HEK293 (cell line): ENCODE results near the gene MUC13.

Experiments used
- CTCF ChIA-PET: fragments of 350-600 bp; formaldehyde crosslinking; extraction: SDS; loops from one replicate; lab custom pipeline; 2021; ENCODE audit warnings: antibody characterized with exemption; lab: Yijun Ruan, JAX
- POLR2A ChIA-PET: fragments of 300-600 bp; formaldehyde crosslinking; extraction: SDS; loops from one replicate; lab custom pipeline; 2020; ENCODE audit warnings: antibody characterized with exemption, inconsistent platforms; lab: Yijun Ruan, JAX
- H3K27ac ChIP-seq: fragments of 200-500 bp; sonication (Bioruptor generic); 2 replicates; pipeline ENCODE4 v1.5.1; 2014; ENCODE audit warnings: low read depth, low read length, control low read depth, inconsistent platforms; ENCODE audit errors: extremely low read depth
- H3K36me3 ChIP-seq, 2 experiments: fragments of 200-500 bp in 1 of 2; sonication (Bioruptor generic) in 1 of 2; 1 replicate in 1 of 2; 2 replicates in 1 of 2; pipeline ENCODE4 v1.5.1; 2014 to 2017; ENCODE audit warnings: inconsistent platforms in 2 of 2, low read length in 2 of 2; ENCODE audit not compliant: control insufficient read depth in 2 of 2, insufficient read depth in 1 of 2
- H3K4me1 ChIP-seq: fragments of 200-500 bp; sonication (Bioruptor generic); 2 replicates; pipeline ENCODE4 v1.5.1; 2014; ENCODE audit warnings: mild to moderate bottlenecking, low read length, inconsistent platforms; ENCODE audit not compliant: control insufficient read depth, insufficient read depth
- H3K4me3 ChIP-seq: 2 replicates; pipeline ENCODE4 v1.5.1; 2011; ENCODE audit warnings: low read depth, mild to moderate bottlenecking, control low read depth, low read length, moderate library complexity
- H3K9me3 ChIP-seq: fragments of 200-500 bp; sonication (Bioruptor generic); 2 replicates; pipeline ENCODE4 v1.5.1; 2014; ENCODE audit warnings: low read depth, low read length, inconsistent platforms; ENCODE audit not compliant: control insufficient read depth, insufficient read depth
- KLF1 ChIP-seq: fragments of 450-650 bp; formaldehyde crosslinking; IDR thresholded peaks from 2 replicates; pipeline ENCODE4 v1.5.1; 2016; ENCODE audit warnings: missing biosample characterization, missing genetic modification characterization
- MZF1 ChIP-seq: fragments of 450-650 bp; formaldehyde crosslinking; IDR thresholded peaks from 2 replicates; pipeline ENCODE4 v1.5.1; 2017; ENCODE audit warnings: missing biosample characterization, missing genetic modification characterization, borderline replicate concordance
- PRDM1 ChIP-seq: fragments of 450-650 bp; formaldehyde crosslinking; IDR thresholded peaks from 2 replicates; pipeline ENCODE4; 2016; ENCODE audit warnings: missing biosample characterization, missing genetic modification characterization
- RBAK ChIP-seq: fragments of 450-650 bp; formaldehyde crosslinking; IDR thresholded peaks from 2 replicates; pipeline ENCODE4 v1.5.1; 2016; ENCODE audit warnings: missing biosample characterization, missing genetic modification characterization
- SP2 ChIP-seq: fragments of 450-650 bp; formaldehyde crosslinking; IDR thresholded peaks from 2 replicates; pipeline ENCODE4 v1.5.1; 2016; ENCODE audit warnings: missing biosample characterization, missing genetic modification characterization
- TRIM28 ChIP-seq: IDR thresholded peaks from 2 replicates; pipeline ENCODE4 v1.6.1; 2011; ENCODE audit warnings: low read length, control low read depth, borderline replicate concordance
- YY2 ChIP-seq: fragments of 450-650 bp; formaldehyde crosslinking; IDR thresholded peaks from 2 replicates; pipeline ENCODE4 v1.5.1; 2016; ENCODE audit warnings: missing biosample characterization, missing genetic modification characterization
- ZBTB7A ChIP-seq: fragments of 450-650 bp; formaldehyde crosslinking; IDR thresholded peaks from 2 replicates; pipeline ENCODE4 v1.5.1; 2016; ENCODE audit warnings: low read depth, missing biosample characterization, missing genetic modification characterization
- ZNF112 ChIP-seq: fragments of 450-650 bp; formaldehyde crosslinking; IDR thresholded peaks from 2 replicates; pipeline ENCODE4 v1.5.0; 2017; ENCODE audit warnings: missing biosample characterization, missing genetic modification characterization
- ZNF132 ChIP-seq: fragments of 450-650 bp; formaldehyde crosslinking; IDR thresholded peaks from 2 replicates; pipeline ENCODE4 v1.5.1; 2017; ENCODE audit warnings: missing biosample characterization, missing genetic modification characterization, borderline replicate concordance
- ZNF341 ChIP-seq: fragments of 450-650 bp; formaldehyde crosslinking; IDR thresholded peaks from 2 replicates; pipeline ENCODE4; 2016; ENCODE audit warnings: low read depth, missing biosample characterization, missing genetic modification characterization
- ZNF48 ChIP-seq: fragments of 450-650 bp; formaldehyde crosslinking; IDR thresholded peaks from 2 replicates; pipeline ENCODE4 v1.5.1; 2016; ENCODE audit warnings: missing biosample characterization, missing genetic modification characterization
- ZNF488 ChIP-seq: fragments of 450-650 bp; formaldehyde crosslinking; IDR thresholded peaks from 2 replicates; pipeline ENCODE4 v1.5.1; 2016; ENCODE audit warnings: missing biosample characterization, missing genetic modification characterization
- ZNF596 ChIP-seq: fragments of 450-650 bp; IDR thresholded peaks from 2 replicates; pipeline ENCODE4 v1.5.0; 2018; ENCODE audit warnings: missing biosample characterization, mild to moderate bottlenecking, missing genetic modification characterization, moderate library complexity
- ZNF610 ChIP-seq: fragments of 450-650 bp; formaldehyde crosslinking; IDR thresholded peaks from 2 replicates; pipeline ENCODE4 v1.5.1; 2016; ENCODE audit warnings: missing biosample characterization, missing genetic modification characterization, borderline replicate concordance
- ZNF621 ChIP-seq: fragments of 450-650 bp; formaldehyde crosslinking; IDR thresholded peaks from 2 replicates; pipeline ENCODE4 v1.5.1; 2017; ENCODE audit warnings: missing biosample characterization, missing genetic modification characterization
- ZNF654 ChIP-seq: fragments of 450-650 bp; formaldehyde crosslinking; IDR thresholded peaks from 2 replicates; pipeline ENCODE4 v1.5.1; 2016; ENCODE audit warnings: low read depth, missing biosample characterization, missing genetic modification characterization
- ZNF660 ChIP-seq: fragments of 450-650 bp; IDR thresholded peaks from 2 replicates; pipeline ENCODE4 v1.5.1; 2018; ENCODE audit warnings: missing biosample characterization, mild to moderate bottlenecking, missing genetic modification characterization
- ZNF785 ChIP-seq: fragments of 450-650 bp; formaldehyde crosslinking; IDR thresholded peaks from 2 replicates; pipeline ENCODE4 v1.5.1; 2016; ENCODE audit warnings: missing biosample characterization, missing genetic modification characterization
- ZNF792 ChIP-seq: fragments of 450-650 bp; formaldehyde crosslinking; IDR thresholded peaks from 2 replicates; pipeline ENCODE4 v1.5.1; 2016; ENCODE audit warnings: missing biosample characterization, missing genetic modification characterization
- TF ChIP-seq, protein P1 (sequence below): sonication (generic); formaldehyde crosslinking; IDR thresholded peaks from 2 replicates; pipeline ENCODE4 v1.8.1; 2022; ENCODE audit warnings: mild to moderate bottlenecking, moderate library complexity, missing genetic modification reagents
- TF ChIP-seq, protein P2 (sequence below): fragments of 450-650 bp; formaldehyde crosslinking; IDR thresholded peaks from 2 replicates; pipeline ENCODE4 v1.5.1; 2016; ENCODE audit warnings: missing biosample characterization, missing genetic modification characterization
- TF ChIP-seq, protein P3 (sequence below): fragments of 450-650 bp; formaldehyde crosslinking; IDR thresholded peaks from 2 replicates; pipeline ENCODE4 v1.5.1; 2016; ENCODE audit warnings: missing biosample characterization, missing genetic modification characterization
- TF ChIP-seq, protein P4 (sequence below): fragments of 450-650 bp; formaldehyde crosslinking; IDR thresholded peaks from 2 replicates; pipeline ENCODE4 v1.5.1; 2016; ENCODE audit warnings: missing biosample characterization, missing genetic modification characterization
- TF ChIP-seq, protein P5 (sequence below): fragments of 450-650 bp; formaldehyde crosslinking; IDR thresholded peaks from 2 replicates; pipeline ENCODE4 v1.5.1; 2016; ENCODE audit warnings: missing biosample characterization, missing genetic modification characterization

The MUC13 gene

GRCh38 chr3:124942613-124943012, 8.1 kb upstream of the MUC13 start:
- TF ChIP-seq ZNF112, result no peak
- no peak for TF ChIP-seq ZNF488
- no peak for TF ChIP-seq PRDM1
- TF ChIP-seq ZBTB7A (tag by site-specific recombination), result no peak
- TF ChIP-seq ZNF132, result no peak
- no peak for TF ChIP-seq ZNF48 (tag by site-specific recombination)
- no peak for TF ChIP-seq ZNF654
- TF ChIP-seq, protein P1, sequence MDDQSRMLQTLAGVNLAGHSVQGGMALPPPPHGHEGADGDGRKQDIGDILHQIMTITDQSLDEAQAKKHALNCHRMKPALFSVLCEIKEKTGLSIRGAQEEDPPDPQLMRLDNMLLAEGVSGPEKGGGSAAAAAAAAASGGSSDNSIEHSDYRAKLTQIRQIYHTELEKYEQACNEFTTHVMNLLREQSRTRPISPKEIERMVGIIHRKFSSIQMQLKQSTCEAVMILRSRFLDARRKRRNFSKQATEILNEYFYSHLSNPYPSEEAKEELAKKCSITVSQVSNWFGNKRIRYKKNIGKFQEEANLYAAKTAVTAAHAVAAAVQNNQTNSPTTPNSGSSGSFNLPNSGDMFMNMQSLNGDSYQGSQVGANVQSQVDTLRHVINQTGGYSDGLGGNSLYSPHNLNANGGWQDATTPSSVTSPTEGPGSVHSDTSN, result no peak
- TF ChIP-seq, protein P2, sequence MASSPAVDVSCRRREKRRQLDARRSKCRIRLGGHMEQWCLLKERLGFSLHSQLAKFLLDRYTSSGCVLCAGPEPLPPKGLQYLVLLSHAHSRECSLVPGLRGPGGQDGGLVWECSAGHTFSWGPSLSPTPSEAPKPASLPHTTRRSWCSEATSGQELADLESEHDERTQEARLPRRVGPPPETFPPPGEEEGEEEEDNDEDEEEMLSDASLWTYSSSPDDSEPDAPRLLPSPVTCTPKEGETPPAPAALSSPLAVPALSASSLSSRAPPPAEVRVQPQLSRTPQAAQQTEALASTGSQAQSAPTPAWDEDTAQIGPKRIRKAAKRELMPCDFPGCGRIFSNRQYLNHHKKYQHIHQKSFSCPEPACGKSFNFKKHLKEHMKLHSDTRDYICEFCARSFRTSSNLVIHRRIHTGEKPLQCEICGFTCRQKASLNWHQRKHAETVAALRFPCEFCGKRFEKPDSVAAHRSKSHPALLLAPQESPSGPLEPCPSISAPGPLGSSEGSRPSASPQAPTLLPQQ, result no peak
- no peak for TF ChIP-seq SP2
- TF ChIP-seq YY2 (tag by site-specific recombination), result no peak
- TF ChIP-seq, protein P3, sequence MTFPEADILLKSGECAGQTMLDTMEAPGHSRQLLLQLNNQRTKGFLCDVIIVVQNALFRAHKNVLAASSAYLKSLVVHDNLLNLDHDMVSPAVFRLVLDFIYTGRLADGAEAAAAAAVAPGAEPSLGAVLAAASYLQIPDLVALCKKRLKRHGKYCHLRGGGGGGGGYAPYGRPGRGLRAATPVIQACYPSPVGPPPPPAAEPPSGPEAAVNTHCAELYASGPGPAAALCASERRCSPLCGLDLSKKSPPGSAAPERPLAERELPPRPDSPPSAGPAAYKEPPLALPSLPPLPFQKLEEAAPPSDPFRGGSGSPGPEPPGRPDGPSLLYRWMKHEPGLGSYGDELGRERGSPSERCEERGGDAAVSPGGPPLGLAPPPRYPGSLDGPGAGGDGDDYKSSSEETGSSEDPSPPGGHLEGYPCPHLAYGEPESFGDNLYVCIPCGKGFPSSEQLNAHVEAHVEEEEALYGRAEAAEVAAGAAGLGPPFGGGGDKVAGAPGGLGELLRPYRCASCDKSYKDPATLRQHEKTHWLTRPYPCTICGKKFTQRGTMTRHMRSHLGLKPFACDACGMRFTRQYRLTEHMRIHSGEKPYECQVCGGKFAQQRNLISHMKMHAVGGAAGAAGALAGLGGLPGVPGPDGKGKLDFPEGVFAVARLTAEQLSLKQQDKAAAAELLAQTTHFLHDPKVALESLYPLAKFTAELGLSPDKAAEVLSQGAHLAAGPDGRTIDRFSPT (tag by site-specific recombination), result no peak
- TF ChIP-seq ZNF785, result no peak
- TF ChIP-seq TRIM28, result no peak
- TF ChIP-seq ZNF660 (tag by site-specific recombination), result no peak
- Histone ChIP-seq H3K27ac (no peak overlapping the region), H3K9me3 (no peaks in the 10 kb centered on the region), H3K36me3 (no peaks in the 10 kb centered on the region), H3K4me1 (no peaks in the 10 kb centered on the region), H3K4me3 (no peak overlapping the region)
- ChIA-PET POLR2A (no interaction called here), CTCF (interaction anchor here (0.9 kb wide), 1 partner anchor 30 kb away, joined by 3 read pairs; no protein-coding TSS in a partner anchor)

DNA sequence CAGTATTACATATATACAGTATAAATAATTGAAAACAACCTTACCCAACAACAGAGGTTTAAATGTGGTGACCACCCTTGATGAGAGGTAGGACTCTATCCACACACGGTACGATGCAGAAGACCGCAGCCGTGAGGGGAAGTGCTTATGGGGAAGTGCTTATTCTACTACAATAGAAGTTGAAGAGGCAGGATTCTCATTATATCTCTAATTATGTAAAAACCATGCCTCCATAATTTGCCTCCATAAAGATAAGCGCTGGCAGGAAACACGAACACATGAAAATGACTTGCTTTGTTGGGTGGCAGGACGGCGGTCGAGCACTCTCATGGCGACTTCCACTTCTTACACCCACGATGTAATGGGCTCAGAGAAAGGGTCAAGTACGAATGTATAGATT, 7.2 kb upstream of the MUC13 start:
- H3K9me3 ChIP-seq, result no peaks in the 10 kb centered on the region
- H3K27ac ChIP-seq, result no peak overlapping the region
- TF ChIP-seq, protein P4, sequence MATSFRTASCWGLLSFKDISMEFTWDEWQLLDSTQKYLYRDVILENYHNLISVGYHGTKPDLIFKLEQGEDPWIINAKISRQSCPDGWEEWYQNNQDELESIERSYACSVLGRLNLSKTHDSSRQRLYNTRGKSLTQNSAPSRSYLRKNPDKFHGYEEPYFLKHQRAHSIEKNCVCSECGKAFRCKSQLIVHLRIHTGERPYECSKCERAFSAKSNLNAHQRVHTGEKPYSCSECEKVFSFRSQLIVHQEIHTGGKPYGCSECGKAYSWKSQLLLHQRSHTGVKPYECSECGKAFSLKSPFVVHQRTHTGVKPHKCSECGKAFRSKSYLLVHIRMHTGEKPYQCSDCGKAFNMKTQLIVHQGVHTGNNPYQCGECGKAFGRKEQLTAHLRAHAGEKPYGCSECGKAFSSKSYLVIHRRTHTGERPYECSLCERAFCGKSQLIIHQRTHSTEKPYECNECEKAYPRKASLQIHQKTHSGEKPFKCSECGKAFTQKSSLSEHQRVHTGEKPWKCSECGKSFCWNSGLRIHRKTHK (tag by site-specific recombination), result no peak
- TF ChIP-seq ZNF610 (tag by site-specific recombination) (no peak), KLF1 (tag by site-specific recombination) (no peak), ZNF341 (tag by site-specific recombination) (no peak), ZNF596 (tag by site-specific recombination) (no peak), RBAK (tag by site-specific recombination) (no peak), SP2 (no peak), ZNF792 (tag by site-specific recombination) (no peak), ZNF621 (tag by site-specific recombination) (no peak), MZF1 (tag by site-specific recombination) (no peak)
- TF ChIP-seq, protein P5, sequence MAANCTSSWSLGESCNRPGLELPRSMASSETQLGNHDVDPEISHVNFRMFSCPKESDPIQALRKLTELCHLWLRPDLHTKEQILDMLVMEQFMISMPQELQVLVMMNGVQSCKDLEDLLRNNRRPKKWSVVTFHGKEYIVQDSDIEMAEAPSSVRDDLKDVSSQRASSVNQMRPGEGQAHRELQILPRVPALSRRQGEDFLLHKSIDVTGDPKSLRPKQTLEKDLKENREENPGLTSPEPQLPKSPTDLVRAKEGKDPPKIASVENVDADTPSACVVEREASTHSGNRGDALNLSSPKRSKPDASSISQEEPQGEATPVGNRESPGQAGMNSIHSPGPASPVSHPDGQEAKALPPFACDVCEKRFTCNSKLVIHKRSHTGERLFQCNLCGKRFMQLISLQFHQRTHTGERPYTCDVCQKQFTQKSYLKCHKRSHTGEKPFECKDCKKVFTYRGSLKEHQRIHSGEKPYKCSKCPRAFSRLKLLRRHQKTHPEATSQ, result no peak
- ChIA-PET CTCF (no interaction called here), POLR2A (no interaction called here)
- H3K4me1 ChIP-seq, result no peaks in the 10 kb centered on the region
- no peak overlapping the region for H3K4me3 ChIP-seq
- no peaks in the 10 kb centered on the region for H3K36me3 ChIP-seq
